Erythroblast (primary cell): ENCODE data around the gene SBNO2.

Experiments used
- GATA1 ChIP-seq: IDR thresholded peaks from 2 replicates; pipeline ENCODE4 v1.6.1; 2011; ENCODE audit warnings: low read depth, mild to moderate bottlenecking, control low read depth, low read length, moderate library complexity
- POLR2A ChIP-seq: IDR thresholded peaks from 2 replicates; pipeline ENCODE4 v1.6.1; 2011; ENCODE audit warnings: mild to moderate bottlenecking, low read length

GRCh38 chr19:1153891-1154730 is 20.0 kb downstream of the SBNO2 start:
- no peak for TF ChIP-seq POLR2A
- no peak for TF ChIP-seq GATA1
